Stimulated activated CD4-positive, alpha-beta T cell treated with anti-CD3 and anti-CD28 coated beads, Interleukin-15, amount 100 ng/mL, for 1 hour (primary cell): ENCODE data around the gene PLA2G4E.

Experiments
- DNase-seq, 2 donors: peaks; one replicate each; pipeline ENCODE4 v3.0.0-alpha.2; 2020; ENCODE audit warnings: low read depth in 1 of 2, low spot score in 1 of 2

PLA2G4E gene

DNA sequence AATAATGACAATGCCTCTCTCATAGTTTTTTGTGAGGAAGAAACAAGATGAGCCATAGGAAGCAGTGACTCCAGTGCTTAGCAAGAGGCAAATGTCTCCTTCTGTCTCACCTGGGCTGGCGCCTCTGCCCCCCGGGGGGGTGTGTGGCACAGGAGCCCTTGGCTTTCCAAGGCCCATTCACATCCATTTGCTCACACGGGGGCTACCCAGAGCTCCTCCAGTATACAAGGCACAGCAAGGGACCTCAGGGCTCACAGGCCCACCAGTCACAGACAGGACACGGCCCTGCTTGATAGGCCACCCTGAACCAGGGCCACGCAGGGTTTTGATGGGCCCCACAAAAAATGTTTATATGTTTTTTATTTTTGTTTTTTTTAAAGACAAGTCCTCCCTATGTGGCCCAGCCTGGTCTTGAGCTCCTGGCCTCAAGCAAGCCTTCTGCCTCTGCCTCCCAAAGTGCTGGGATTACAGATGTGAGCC is 26.6 kb downstream of the PLA2G4E start:
- no peak for DNase-seq

DNA sequence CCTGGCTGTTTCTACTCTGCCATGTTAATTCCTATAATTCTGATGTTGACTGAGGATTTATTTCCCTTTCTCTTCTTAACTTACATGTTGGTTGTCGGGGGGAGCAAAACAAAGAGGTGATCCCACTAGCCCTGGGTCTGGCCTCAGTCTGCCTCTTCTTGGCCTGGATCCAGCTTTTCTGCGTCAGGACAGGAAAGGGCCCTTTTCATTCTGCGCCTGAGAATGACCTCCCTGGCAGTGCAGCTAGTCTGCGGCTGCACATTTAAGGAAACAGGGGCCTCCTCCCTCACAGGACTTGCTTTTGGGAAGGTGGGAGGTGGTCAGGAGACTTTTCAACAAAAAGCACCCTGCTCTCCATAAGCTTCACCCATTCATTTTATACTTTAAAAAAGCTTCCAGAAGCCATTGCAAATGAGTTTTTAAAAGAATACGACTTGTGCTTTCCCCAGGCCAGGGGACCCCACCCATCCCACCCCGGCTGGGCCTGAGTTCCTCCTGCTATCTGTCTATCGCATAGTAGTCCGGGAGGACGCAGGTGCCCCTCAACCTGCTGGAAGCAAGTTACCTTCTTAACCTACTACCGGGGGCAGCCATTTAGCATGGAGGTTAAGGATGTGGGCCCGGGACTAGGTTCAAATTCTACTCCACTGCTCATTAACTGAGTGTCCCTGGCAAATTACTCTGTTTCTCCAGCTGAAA is 27.2 kb downstream of the PLA2G4E start:
- DNase-seq = no peak

DNA sequence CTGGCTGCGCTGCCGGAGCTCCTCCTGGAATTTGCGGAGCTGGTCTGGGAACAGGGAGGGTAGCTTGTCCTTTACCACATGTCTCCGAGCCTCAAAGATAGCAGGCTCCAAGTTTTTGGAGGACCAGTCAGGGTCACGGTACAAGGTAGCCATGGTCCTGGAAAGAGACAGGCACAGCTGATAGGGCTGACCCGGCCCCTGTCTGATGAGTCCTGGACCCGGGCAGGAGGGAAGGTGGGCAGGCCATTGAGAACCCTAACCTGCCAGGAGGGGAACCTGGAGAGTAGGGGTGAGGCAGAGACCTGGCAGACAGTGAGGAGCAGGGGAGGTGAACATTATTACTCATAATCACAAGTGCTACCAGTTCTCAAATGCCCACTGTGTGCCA is 28.0 kb downstream of the PLA2G4E start:
- no peak for DNase-seq

DNA sequence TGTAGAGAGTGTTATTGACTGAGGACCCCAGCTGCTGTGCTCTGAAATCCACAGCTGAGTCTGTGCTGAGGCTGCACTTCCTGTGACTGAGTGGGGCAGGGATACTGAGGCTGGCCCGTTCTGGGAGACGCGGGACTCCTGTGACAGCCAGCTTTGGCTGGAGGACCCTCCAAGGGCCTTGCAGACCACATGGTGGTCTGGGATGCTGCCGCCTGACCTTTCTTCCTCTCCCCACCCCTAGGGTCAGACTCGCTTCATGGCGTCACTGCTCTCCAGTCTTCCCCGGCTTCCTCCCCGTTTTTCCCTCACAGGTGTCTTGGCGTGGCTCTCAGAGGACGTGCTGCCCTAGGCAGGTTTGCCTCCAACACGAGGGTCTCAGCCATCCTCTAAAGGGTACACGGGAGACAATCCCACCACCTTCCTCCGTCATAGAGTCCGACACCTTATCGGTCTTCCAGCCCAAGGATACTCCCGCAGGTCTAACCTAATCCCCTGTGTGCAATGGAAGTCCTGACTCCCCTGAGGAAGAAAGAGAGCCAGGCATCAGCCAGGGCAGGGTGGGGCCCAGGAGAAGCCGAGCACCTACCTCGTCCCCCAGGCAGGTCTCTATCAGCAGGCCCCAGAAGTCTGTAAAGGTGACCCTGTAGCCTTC is 28.6 kb downstream of the PLA2G4E start:
- DNase-seq = no peak

DNA sequence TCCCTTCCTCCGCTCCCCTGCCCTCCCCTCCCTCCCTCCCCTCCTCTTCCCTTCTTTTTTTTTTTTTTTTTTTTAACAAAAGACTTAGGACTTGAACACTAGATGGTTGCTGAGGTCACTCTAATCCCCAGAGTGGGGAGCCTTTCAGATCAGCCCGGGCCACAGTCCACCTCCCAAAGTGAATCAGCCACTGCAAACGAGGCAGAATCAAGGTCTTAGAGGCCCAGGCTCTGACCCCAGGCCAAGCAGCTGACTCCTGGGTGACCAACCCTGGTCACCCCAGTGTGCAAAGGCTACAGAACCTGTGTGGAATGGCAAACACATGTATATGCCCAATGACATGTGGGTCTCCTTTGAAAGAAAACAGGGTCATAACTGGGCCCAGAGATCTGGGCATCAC is 30.2 kb downstream of the PLA2G4E start:
- no peak for DNase-seq

DNA sequence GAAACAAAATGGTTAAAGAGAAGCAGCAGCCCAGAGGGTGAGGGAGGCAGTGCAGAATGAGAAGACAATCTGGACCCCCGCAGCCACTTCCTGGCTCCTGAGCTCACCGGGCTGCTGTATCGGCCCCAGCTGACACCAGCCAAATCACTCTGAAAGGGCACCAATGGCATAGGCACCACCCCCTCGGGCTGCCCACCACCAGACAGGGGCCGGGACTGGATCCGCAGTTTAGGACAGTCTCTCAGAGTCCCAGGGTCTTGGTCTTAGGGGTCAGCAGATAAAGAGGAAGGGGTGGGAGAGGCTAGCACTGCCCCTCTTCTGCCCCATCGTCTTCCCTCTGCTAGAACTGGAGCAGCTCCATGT is 30.6 kb downstream of the PLA2G4E start:
- no peak for DNase-seq

DNA sequence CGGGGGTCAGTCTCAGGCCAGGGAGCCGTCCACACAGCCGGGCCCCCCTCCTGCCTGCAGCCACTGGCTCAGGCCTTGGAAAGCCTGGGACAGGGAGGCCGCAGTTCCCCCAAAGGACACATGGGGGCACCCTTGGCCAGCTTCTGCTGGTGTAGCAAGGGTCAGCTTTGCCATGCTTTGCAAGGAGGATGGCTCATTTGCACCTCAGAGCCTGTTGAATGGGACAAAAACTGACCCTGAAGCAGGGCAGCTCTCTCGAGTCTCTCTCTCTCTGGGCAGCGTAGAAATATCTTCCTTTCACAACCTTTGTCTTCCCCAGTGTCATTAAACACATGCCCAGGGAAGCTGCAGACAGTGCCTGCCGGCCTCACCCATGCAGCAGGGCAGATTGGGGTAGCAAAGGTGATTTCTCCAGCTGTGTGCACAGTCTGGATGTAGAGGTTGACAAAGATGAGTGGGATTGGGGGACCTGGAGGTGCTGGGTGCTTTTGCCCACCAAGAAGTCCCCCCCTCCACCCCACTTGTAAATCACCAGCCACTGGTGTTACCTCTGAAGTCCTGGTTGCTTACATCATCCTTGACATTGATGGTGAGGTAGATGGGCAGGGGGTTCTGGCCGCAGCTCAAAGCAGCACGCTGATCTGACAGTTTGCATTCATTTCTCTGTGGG is 31.1 kb downstream of the PLA2G4E start:
- DNase-seq = peak; percentile 70 to 87

DNA sequence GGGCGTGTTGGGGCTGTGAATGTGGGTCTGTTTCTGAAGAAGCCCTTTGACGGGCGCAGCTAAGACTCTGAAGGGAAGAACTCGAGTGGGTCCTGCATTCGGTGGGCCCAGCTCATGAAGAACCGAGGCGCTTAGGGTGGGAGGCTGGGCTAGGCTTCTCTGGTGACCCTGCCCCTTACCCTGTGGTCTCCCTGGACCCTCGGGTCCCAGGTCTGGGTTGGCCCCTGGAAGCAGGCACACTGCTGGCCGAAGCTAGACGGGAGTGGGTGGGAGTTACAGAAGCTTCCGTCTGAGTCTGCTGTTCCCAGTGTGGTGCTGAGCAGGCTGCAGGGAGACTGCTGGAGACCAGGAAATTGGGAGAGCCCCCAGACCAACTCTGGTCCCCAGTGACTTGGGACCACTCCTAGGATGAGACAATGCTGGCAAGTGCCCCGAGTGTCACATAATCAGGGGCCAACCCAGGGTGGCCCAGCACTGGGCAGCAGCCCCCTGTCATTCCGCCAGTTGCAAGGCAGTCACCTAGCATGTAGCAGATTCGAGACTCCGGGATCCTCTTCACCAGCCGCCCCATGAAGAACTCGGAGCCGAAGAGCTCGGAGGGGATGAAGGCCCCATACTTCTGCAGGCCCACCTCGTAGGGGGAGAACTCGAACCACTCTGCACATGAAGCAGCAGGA is 31.8 kb downstream of the PLA2G4E start:
- DNase-seq = no peak

DNA sequence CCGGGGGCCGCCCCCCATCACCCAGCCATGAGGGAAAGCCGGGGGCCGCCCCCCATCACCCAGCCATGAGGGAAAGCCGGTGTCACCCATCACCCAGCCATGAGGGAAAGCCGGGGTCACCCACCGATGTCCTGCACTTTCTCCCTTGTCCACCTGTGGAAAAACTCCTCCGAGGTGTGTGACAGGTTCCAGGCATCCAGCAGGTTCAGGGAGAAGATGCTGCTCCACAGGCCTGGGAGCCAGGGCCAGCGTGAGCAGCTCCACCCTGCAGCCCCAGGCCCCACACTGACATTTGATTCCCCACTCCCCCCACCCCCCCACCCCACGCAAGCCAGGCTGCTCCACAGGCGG is 32.9 kb downstream of the PLA2G4E start:
- DNase-seq = no peak

DNA sequence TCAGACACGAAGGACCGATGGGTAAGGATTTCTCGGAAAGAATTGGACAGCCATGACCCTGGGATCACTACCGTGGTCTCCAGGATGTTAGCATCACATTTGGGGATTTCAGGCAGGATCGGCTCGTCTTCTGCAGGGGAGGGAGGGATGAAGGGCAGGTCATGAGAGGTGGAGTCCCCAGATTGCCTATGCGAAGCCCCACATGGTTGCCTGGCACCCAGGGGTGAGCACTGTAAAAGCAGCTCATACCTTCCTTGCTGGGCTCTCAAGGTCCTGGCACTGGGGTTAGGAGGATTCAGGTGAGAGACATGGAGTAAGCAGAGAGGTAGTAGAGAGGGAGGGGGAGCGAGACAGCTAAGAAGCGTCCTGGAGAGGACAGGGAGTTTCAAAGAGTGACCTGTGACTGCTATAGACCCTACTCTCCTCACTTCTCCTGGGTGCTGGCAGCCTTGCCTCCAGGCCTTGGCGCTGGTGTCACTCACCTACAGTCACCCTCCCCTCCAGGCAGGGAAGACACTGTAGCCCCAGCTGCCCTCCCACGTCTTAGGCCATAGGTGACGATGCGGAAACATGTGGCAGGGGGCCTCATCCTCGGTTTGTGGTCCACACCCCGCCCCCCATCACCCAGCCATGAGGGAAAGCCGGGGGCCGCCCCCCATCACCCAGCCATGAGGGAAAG is 33.5 kb downstream of the PLA2G4E start:
- DNase-seq = no peak

DNA sequence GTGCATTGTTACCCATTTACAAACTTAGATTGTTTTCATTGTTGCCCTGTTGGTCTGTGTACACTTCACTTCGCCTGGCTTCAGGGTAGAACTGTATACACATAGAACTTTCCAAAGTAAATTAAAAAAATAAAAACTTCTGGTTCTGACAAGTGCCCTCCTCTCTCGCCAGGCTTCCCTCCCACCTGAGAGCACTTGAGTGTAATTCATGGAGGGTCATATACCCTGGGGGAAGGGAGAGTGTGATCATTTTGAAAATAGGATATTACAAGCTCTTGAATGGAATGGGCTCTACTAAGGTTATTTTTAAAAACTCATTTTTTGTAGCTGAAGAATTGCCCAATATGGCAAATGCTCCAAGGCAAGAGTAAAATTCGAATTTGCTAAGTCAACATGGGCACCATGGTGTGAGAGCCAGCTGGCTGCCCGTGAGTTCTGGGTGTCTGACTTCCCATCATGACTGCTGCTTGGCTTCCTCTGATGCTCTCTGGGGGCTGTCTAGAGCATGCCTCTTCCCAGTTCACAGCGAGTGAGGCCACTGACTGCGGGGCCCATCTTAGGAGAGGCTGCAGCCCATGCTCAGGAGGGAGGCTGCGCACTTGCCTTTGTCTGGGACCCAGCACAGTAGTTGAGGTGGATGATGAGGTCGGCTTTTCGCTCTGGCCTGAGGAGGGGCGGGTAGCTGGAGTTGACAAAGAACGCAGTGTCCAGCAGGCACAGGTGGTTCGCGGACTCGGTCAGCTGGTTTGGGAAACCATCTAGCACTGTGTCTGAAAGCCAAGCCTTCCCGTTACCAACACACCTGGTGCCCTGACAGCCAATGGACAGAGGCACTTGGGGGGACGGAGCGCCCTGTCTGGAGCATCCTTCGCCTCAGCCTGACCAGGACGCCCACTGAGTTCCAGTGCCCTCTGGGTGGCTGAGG is 35.3 kb downstream of the PLA2G4E start:
- DNase-seq = no peak

DNA sequence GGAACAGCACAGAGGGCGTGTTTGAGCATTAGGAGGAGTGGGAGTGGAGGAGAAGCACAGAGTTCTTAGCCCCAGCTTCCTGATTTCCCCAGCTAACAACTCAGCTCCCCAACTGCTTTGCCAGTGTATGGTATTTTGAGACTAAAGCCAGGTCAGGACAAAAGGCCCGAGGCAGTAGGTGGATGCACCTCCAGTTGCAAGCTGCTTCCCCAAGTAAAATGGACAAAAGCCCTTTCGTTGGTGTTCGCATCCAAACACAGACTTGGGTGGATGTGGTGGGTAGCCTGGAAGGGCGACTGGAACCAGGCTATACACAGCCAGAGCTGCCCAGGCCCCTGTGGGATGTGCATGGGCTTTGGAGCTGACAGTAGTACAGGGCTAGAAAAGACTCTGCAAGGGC is 36.2 kb downstream of the PLA2G4E start:
- no peak for DNase-seq

DNA sequence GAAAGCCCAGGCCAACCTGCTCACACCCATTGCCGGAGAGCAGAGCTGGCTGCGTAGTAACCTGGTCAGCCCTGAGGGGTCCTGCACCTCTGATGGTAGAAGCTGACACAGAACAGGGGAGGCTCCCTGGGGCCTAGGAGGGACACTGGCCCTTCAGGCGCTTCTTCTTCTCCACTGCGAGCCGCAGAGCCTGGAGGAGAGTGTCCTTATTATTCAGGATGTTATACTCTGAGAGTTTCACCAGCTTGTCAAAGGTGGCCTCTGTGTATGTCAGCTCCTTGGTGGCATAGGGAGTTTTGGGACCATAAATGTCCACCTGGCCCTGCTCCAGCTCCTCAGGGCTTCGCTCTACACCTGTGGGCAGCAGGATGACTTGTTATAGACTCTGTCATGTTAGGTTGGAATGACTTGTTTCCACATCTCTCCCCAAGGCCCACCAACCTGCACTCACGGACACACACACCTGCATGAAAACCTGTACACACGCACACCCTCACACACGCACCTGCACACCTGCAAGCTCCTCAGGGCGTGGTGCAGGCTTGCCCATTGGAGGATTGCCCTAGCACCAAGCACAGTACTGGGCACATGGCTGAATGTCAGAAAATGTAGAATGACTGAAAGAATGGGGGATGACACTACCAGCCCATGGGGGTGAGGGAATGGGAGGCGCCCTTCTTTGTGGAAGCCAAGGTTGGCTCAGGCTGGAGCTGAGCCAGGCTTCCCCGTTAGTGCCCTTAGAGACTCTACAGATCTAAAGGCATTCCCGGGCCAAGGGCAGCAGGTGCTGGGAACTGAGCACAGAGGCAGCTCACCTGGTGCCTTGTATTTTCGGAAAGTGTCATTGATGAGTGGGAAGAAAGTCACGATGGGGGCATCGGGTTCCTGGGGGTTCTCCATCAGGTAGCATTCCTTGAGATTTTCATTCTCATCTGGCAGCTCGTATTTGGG is 36.9 kb downstream of the PLA2G4E start:
- DNase-seq = no peak

DNA sequence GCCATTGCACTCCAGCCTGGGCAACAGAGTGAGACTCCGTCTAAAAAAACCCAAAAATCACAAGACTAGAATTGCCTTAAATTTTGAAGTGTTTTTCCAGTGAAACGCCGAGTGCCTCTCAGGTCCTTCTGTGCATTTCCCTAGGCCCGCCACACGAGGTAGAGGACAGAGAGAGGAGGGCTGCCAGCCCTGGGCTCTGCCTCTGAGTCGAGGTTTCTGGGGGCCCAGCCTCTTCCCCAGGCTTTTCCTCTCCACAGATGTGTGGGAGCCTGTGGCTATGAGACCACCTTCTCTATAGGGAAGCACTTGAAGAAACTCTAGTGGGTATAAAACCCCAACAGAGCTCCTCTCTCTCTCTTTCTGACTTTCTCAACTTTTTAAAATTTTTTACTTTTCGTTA is 37.6 kb downstream of the PLA2G4E start:
- DNase-seq = no peak

DNA sequence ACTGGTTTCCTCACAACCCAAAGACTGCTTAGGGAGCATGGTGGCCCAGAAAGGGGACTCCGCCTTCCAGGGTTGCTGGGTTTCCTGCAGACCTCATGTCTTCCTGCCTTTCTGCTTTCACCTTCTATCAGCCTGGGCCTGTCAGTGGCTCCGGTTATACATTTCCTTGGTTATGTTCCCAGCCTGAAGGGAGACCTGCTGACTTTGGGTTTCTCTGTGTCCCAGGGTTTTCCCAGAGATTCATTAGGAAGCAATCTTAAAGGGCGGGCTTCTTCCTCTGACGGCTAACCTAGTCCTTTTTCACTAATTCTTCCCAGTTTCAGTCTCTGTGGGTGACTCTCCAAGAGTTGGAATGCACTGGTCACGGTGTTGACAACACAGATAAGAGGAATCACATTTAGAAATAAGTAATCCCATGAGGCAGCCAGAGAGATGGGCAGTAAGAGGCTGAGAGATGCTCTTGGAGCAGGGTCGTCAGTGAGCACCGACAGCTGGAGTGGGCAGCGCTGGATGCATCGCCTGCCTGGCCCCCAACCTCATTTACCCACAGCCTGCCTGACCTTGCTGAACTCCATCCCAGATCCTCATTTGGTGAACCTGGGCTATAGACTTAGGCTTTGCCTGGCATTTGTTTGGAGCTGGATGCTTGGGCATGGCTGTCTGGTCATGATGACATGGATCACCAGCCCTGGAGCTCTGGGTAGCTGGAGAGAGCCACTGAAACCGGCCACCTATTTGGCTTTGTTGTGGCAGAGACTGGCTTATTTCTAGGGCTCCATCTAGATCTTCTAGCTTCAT is 38.5 kb downstream of the PLA2G4E start:
- no peak for DNase-seq

DNA sequence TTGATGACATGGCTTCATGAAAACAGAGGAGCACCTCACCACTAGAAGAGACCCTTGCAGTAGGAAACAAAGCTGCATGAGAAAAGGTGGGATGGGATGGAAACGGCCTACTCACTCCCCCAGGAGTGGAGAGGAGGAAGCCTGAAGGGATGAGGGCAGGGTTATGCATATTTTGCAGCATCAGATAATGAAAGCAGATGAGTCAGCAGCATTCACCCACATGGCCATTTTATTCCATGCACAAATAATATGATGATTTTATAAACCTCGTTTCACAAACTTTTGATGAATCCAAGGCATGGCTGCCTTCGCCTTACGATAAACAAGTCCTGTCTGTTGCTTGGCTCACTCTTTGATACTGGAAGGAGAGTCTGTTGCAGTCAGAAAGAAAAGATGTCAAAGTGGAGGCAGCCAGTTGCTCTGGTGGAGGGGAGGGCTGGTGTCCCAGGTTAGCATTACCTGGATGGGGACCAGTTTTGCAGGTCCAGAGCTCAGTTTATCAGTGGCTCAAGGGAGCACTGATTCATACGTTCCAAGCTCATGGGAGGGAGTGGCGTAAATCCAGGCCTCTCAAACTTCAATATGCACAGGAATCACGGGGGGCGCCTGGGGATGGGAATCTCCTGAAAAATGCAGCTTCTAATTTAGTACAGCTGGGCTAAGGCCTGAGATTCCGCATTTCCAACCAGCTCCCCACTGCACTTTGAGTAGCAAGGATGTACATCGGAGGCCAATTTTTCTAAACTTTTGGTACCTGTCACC is 39.3 kb downstream of the PLA2G4E start:
- DNase-seq = no peak

DNA sequence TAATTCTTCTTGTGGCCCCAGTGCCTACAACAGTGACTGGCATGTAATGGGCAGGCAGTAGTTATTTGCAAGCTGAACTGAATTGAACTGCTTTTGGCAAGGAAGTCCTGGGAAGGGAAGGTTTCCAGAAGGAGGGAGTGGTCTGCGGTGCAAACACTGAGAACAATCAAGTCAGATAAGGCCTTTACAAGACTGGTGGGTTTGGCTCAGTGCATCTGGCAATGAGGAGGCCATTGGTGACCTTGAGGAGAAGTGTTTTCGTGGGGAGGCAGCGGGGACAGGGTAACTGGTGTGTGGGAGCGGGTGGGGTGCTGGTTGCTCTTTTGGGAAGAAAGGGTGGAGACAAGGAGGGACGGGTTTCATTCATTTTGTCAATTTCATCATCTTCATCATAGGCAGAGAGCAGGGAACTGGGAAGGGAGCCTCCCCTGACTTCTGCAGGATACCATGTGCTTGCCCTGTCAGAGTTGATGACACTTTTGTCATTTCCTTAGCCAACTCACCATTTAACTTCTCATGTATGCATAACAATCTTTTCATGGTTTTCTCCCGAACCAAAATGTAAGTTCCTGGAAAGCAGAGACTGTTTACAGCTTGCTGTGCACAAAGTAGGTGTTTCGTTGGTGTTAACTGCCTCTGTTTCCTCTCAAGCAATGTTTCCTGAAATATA is 40.1 kb downstream of the PLA2G4E start:
- DNase-seq = no peak
